ENCODE data around the gene RAD9A.

Gene RAD9A

GRCh38 chr11:67391304-67392182 is at the start of gene RAD9A:
RAD9A (plus strand) TSS chr11:67391986; CDS start chr11:67392045, 59 bp downstream.
- peak; percentile 94 for DNase-seq (ENCODE audit: low read depth)

GRCh38 chr11:67344264-67344663 is 47.5 kb upstream of the RAD9A start:
- no peak for DNase-seq (ENCODE audit: low read depth)

GRCh38 chr11:67345247-67345919 is 46.4 kb upstream of the RAD9A start:
- no peak for DNase-seq (ENCODE audit: low read depth)

GRCh38 chr11:67345920-67346819 is 45.6 kb upstream of the RAD9A start:
- DNase-seq (ENCODE audit: low read depth), result peak; percentile 62

- DNase-seq (ENCODE audit: low read depth), result peak; percentile 37
These were observed 43.6 kb upstream of the RAD9A start for GRCh38 chr11:67347964-67348749.

- no peak for DNase-seq (ENCODE audit: low read depth)
These were observed 42.8 kb upstream of the RAD9A start for GRCh38 chr11:67349036-67349435.

- no peak for DNase-seq (ENCODE audit: low read depth)
These were observed 42.3 kb upstream of the RAD9A start for GRCh38 chr11:67349457-67349856.

GRCh38 chr11:67349928-67350465 is 41.8 kb upstream of the RAD9A start:
- no peak for DNase-seq (ENCODE audit: low read depth)

- DNase-seq (ENCODE audit: low read depth), result peak; percentile 84
These were observed 40.3 kb upstream of the RAD9A start for GRCh38 chr11:67351275-67352005.

GRCh38 chr11:67352546-67353316 is 39.1 kb upstream of the RAD9A start:
- DNase-seq (ENCODE audit: low read depth), result peak; percentile 55

- DNase-seq (ENCODE audit: low read depth), result peak; percentile 98
These were observed 38.3 kb upstream of the RAD9A start, which contains the start of gene POLD4 for GRCh38 chr11:67353317-67354074. POLD4 (minus strand) TSS chr11:67353546; CDS start chr11:67353399, 147 bp downstream.

GRCh38 chr11:67354075-67355022 is 37.4 kb upstream of the RAD9A start:
- peak; percentile 98 for DNase-seq (ENCODE audit: low read depth)

GRCh38 chr11:67355023-67355793 is 36.6 kb upstream of the RAD9A start:
- DNase-seq (ENCODE audit: low read depth), result no peak

- DNase-seq (ENCODE audit: low read depth), result no peak
These were observed 35.9 kb upstream of the RAD9A start for GRCh38 chr11:67355794-67356386.

GRCh38 chr11:67356387-67356863 is 35.4 kb upstream of the RAD9A start:
- no peak for DNase-seq (ENCODE audit: low read depth)

GRCh38 chr11:67356864-67357561 is 34.8 kb upstream of the RAD9A start:
- peak; percentile 84 for DNase-seq (ENCODE audit: low read depth)
